SH-SY5Y (cell line): ENCODE results near the gene ADAMTS14.

Experiments used
- GATA2 ChIP-seq: IDR thresholded peaks from 2 replicates; pipeline ENCODE4 v1.6.1; 2011; ENCODE audit warnings: mild to moderate bottlenecking, low read depth, low read length
- GATA3 ChIP-seq: IDR thresholded peaks from 2 replicates; pipeline ENCODE4 v1.6.1; 2011; ENCODE audit warnings: low read depth, mild to moderate bottlenecking, low read length, moderate library complexity

- no peak for TF ChIP-seq GATA2
- TF ChIP-seq GATA3 = no peak
These were observed 62.9 kb downstream of the ADAMTS14 start for GRCh38 chr10:70735161-70735560.
